Effector memory CD8-positive, alpha-beta T cell (primary cell): Measurements from ENCODE around the gene HAND2.

Experiments used
- ATAC-seq: fragments of 150-1000 bp; cut with Tn5 transposase; replicated peaks from 2 replicates; pipeline ENCODE4 v1.10.0; 2021; ENCODE audit warnings: mild to moderate bottlenecking, moderate library complexity
- DNase-seq, 3 experiments: peaks; one replicate each; pipeline ENCODE4 v3.0.0; 2021
- H3K27ac Mint-ChIP-seq, 2 donors: one replicate each; pipeline ENCODE4 v1.8.0; 2022; ENCODE audit warnings: mild to moderate bottlenecking in 2 of 2, mixed read lengths in 2 of 2, moderate library complexity in 2 of 2
- H3K27me3 Mint-ChIP-seq, 2 donors: one replicate each; pipeline ENCODE4 v1.8.0; 2022; ENCODE audit warnings: mixed read lengths in 2 of 2
- H3K36me3 Mint-ChIP-seq: one replicate; pipeline ENCODE4 v1.8.0; 2022; ENCODE audit warnings: mild to moderate bottlenecking, moderate library complexity, mixed read lengths; ENCODE audit not compliant: insufficient read depth
- H3K4me1 Mint-ChIP-seq, 2 donors: one replicate each; pipeline ENCODE4 v1.8.0; 2022; ENCODE audit warnings: low read depth in 2 of 2, mixed read lengths in 2 of 2
- H3K4me3 Mint-ChIP-seq, 2 donors: one replicate each; pipeline ENCODE4 v1.8.0; 2022; ENCODE audit warnings: mild to moderate bottlenecking in 2 of 2, mixed read lengths in 2 of 2, moderate library complexity in 2 of 2
- H3K9me3 Mint-ChIP-seq, 2 donors: one replicate each; pipeline ENCODE4 v1.8.0; 2022; ENCODE audit warnings: mixed read lengths in 2 of 2

The HAND2 gene

DNA sequence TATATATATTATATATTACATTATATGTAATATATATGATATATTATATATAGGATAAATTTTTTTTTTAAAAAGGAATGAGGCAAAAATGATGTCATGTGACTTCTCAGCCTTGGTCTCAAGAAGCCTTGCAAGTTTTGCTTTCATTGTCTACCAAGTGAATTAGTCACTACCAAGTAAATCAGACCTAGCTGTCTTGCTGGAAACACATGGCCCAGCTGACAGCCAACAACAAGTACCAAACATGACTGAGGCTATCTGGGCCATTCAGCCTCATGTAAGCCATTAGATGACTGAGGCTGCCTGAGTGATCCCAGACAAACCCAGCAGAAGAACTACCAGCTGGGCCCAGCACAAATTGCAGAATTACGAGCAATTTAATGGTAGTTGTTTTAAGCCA is 44.9 kb downstream of the HAND2 start:
- Mint-ChIP-seq H3K9me3 (no peaks in the 10 kb centered on the region), H3K4me1 (no peaks in the 10 kb centered on the region), H3K27me3 (no peaks in the 10 kb centered on the region), H3K36me3 (no peaks in the 10 kb centered on the region), H3K4me3 (no peak overlapping the region), H3K27ac (no peak overlapping the region)
- ATAC-seq, result no peak
- DNase-seq, result no peak

GRCh38 chr4:173482330-173482931 is 47.6 kb downstream of the HAND2 start:
- H3K9me3 Mint-ChIP-seq, result no peaks in the 10 kb centered on the region
- no peak for ATAC-seq
- H3K4me1 Mint-ChIP-seq, result no peaks in the 10 kb centered on the region
- H3K27ac Mint-ChIP-seq, result no peak overlapping the region
- no peak overlapping the region for H3K4me3 Mint-ChIP-seq
- no peaks in the 10 kb centered on the region for H3K27me3 Mint-ChIP-seq
- no peak for DNase-seq
- no peaks in the 10 kb centered on the region for H3K36me3 Mint-ChIP-seq

DNA sequence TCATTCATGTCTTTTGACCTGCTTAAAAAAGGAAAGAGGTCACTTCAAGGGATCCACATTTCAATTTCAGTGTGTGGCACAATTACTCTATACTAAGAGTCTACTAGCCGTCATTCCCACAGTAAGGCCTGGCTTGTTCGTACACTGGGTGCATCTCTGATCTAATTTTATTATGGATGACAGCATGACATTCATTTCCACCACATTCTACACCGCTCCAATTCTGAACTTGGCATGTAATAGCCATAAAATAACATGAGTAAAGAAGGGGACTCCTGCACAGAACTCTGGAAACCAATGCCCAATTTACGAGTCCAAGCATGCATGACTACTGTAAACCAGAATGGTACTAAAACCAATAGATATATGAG is 51.1 kb downstream of the HAND2 start:
- no peak for ATAC-seq

DNA sequence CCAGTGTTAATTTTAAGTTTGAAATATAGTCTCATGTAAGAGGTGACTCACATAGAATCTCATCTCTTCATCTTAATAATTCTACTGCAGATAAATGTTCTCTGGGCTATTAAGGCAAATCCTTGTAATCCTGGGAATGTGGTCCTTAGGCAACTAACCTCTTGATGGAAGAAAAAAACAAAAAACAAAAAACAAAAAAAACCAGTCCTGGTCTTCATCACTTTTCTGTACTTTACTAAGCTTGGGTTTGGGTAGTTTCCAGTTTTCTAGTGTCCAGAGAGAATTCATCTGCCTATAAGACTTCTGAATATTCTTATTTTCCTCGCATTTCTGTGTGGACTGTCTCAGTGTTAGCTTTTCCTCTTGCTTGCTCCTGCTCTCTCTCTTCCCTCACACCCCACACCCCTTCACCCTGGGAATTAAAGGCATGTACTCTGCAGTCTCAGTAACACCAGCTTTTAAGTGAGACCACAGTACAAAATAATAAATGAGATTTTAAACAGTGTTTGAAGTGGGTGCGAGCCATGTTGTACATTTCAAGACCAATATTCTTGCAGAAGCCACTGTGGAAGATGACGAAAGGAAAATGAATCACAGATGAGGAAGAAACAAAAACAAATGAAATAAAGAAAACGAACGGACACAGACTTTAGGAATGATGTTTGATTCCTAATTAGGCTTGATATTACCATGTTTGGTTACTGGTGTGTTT is 51.7 kb downstream of the HAND2 start:
- Mint-ChIP-seq H3K36me3 (no peaks in the 10 kb centered on the region), H3K4me1 (no peaks in the 10 kb centered on the region), H3K27ac (no peak overlapping the region), H3K9me3 (no peaks in the 10 kb centered on the region), H3K4me3 (no peak overlapping the region), H3K27me3 (peaks cover 3 to 4% of the 10 kb centered on the region in 2 donors)
- no peak for ATAC-seq
- DNase-seq, result no peak

More for the DNA sequence above, 51.1 kb downstream of the HAND2 start:
- H3K27ac Mint-ChIP-seq, result no peak overlapping the region
- H3K27me3 Mint-ChIP-seq, result no peaks in the 10 kb centered on the region
- no peaks in the 10 kb centered on the region for H3K4me1 Mint-ChIP-seq
- H3K36me3 Mint-ChIP-seq, result no peaks in the 10 kb centered on the region
- H3K4me3 Mint-ChIP-seq, result no peak overlapping the region
- no peak for DNase-seq
- no peaks in the 10 kb centered on the region for H3K9me3 Mint-ChIP-seq

DNA sequence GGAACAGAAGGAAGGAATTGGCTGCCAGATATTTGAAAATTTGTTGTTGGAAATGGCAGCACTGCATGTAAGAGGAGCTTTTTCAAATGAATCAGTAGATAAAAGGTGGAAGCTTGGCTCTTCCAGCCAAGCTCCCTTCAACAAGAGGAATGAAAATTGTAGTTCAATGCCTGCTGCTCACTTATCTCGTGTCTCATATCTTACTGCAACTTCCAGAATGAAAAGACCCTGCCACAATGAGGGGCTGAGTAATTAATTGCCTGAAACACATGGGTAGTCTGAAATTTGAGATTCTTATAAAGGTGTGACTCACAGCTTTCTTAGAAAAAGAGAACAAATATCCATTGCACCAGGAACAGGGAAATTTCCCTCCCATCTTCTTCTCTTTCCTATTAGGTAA is 53.0 kb downstream of the HAND2 start:
- H3K4me1 Mint-ChIP-seq, result no peaks in the 10 kb centered on the region
- H3K4me3 Mint-ChIP-seq, result no peak overlapping the region
- H3K27me3 Mint-ChIP-seq, result peaks cover 7 to 9% of the 10 kb centered on the region in 2 donors
- H3K27ac Mint-ChIP-seq, result no peak overlapping the region
- no peak for DNase-seq
- no peaks in the 10 kb centered on the region for H3K36me3 Mint-ChIP-seq
- no peak for ATAC-seq
- no peaks in the 10 kb centered on the region for H3K9me3 Mint-ChIP-seq
